HG03521 (cell line): ENCODE results near the gene CAPN14.

Experiments used
- ATAC-seq: cut with Tn5 transposase; IDR thresholded peaks from one replicate; pipeline ENCODE4 v1.9.1; 2021; ENCODE audit warnings: mild to moderate bottlenecking, moderate library complexity; ENCODE audit not compliant: unreplicated experiment

The CAPN14 gene

DNA sequence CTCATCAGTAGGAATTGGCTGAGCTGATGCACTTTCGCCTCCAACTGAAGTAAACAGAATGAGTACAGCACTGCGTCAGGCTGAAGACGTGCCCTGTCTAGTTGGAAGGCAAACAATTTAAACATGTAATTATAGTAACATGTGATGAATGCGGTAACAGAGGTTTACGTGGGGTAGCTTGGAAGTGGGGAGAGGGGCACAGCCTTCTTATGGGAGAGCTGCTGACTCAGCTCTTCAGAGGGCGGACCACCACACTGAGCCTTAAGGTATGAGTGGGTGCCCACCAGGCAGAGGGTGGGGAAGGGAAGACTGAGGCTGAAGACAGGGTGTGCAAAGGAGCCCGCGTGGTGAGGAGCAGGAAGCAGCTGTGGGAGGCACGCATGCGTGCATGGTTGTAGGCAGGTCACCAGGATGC is 10.4 kb upstream of the CAPN14 start:
- ATAC-seq, result no peak

GRCh38 chr2:31227110-31227509 is 9.8 kb upstream of the CAPN14 start:
- no peak for ATAC-seq

- ATAC-seq, result no peak
Observed at GRCh38 chr2:31226266-31226665, 9.0 kb upstream of the CAPN14 start.

GRCh38 chr2:31223749-31224148 is 6.4 kb upstream of the CAPN14 start:
- ATAC-seq, result no peak

GRCh38 chr2:31223026-31223425 is 5.7 kb upstream of the CAPN14 start:
- no peak for ATAC-seq

DNA sequence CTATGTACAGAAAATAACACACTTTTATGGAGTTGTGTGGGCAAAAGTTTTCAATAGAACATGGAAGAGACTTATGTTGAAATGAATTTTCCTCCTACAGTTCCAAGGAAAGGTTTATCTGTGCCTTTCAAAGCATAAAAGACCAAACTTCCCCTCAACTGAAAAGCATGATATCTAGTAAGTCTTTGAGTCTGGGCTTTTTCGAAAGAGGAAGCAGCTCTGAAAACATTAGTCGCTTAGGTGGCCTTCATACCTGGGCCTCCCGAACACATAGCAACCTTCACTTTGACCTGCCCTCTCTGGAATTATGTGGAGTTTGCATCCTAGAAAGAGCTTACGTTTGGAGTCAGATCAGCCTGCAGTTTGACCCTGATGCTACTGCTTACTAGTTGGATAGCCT is 4.8 kb upstream of the CAPN14 start:
- ATAC-seq, result no peak

- ATAC-seq, result no peak
Observed at GRCh38 chr2:31221544-31221943, 4.2 kb upstream of the CAPN14 start.

DNA sequence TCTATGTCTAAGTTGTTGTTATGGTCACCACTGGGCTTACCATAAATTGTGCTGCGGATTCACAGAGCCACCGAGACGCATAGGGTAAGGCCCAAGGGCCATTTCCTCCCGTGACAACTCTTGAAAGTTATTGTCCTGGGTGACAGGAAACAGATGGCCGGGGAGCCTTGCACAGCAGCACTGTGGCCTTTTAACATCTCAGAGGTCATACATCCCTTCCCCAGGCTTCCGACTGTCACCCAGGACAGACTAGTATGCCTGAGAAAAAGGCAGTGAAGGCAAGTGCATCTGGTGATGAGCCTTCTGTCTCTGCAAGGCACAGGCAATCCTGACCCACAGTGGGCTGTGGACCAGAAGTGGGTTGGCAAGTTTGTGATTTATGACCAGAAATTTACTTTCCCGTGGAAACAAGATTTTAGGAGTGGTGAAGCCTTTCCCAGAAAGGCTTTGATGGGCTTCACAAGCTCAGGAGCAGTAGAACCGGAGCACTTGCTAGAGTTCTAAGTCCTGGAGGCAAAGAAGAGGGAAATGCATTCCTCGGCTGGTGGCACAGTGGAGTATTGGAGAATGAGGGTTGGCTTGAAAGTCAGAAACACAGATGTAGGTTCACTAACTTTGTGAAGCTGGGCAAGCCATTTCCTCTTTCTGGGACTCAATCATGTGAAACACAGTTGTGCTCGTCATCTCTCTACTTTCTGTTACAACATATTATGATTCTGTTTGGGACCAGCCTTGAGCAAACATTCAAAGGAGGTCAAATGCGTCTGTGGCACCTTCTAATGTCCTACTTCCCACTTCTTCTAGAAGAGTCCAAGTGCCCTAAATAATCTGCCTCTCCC is 2.0 kb upstream of the CAPN14 start:
- peak; percentile 68 for ATAC-seq

GRCh38 chr2:31216734-31217133 is 581 bp downstream of the CAPN14 start:
- ATAC-seq, result peak; percentile 40

DNA sequence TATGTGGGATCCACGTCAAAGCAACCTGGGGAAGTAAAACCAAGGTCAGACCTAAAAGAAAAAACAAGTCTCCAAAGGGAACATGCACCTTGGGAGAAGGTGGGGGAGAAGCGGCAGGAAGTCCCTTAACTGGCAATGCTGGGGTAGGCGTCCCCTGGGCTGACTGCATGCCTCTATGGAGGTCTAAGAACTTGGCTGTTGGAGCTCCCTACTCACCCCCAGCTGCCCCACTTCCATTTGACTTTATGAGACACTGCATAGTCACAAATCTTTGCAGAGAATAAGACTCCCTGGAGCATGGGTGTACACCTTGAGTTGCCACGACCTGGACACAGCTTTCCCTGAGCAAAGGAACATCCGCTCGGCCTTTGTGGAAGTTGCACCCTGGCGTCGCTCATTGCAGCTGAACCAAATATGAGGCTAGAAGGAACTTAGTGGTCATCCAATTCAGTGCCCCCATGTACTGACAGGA is 2.8 kb downstream of the CAPN14 start:
- no peak for ATAC-seq

GRCh38 chr2:31213601-31214443 is 3.5 kb downstream of the CAPN14 start:
- no peak for ATAC-seq

- no peak for ATAC-seq
Observed at GRCh38 chr2:31212659-31213600, 4.4 kb downstream of the CAPN14 start.

GRCh38 chr2:31208240-31208639 is 9.1 kb downstream of the CAPN14 start:
- ATAC-seq, result no peak

GRCh38 chr2:31207790-31208189 is 9.5 kb downstream of the CAPN14 start:
- no peak for ATAC-seq

DNA sequence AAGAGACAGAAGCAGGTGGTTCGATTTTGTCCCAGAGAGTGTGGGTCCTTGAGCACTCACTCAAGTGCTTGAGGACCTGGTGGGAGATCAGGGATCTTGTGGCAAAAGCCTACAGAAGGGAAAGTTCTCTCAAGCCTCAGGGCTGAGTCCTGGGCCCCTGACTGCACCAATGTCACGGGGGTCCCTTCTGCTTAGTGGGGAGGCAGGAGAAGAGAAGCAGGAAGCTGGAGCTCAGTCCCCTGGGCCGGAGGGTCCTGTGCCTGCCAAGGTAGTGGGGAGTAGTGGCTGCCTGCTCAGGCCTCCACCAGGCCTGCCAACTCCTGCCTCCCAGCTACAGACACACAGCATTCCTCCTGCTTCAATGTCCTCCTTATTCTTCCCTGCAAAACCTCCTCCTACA is 11.7 kb downstream of the CAPN14 start:
- no peak for ATAC-seq

DNA sequence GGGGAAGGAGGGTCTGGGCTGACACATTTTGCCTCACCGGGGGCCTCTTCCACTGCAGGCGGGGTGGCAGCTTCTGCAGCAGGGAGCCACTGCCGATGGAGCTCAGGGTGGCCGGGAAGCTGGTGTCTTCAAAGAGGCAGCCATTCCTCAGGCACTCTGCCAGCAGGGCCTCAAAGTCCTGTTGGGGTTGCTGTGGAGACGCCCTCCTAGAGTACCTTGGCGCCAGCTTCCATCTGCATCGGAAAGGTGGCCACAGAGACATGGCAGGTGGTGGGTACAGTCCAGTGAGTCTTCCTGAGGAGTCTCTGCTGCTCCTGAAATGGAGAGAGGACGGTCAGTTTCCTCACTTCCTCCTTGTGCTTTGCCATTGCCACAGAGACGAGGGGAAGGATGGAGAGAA is 12.1 kb downstream of the CAPN14 start:
- no peak for ATAC-seq

- no peak for ATAC-seq
Observed at GRCh38 chr2:31204783-31205182, 12.5 kb downstream of the CAPN14 start.

DNA sequence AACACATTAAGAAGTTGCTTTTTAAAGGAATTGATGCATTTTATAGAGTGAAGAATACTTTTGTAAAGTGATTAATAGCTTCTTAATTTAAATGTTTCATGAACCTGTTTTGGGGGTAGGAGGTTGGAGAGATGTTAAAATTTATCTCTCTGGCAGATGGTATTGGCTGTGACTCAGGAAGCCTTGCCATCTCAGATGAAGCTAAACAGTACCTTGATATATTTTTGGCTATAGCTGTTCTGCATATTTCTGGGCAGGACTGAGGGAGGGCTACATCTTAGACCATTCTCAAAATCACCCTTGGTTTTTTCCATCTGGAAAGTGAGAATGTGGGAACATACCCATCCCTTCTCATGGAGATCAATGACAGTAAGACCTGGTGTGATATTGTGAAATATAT is 13.4 kb downstream of the CAPN14 start:
- no peak for ATAC-seq

DNA sequence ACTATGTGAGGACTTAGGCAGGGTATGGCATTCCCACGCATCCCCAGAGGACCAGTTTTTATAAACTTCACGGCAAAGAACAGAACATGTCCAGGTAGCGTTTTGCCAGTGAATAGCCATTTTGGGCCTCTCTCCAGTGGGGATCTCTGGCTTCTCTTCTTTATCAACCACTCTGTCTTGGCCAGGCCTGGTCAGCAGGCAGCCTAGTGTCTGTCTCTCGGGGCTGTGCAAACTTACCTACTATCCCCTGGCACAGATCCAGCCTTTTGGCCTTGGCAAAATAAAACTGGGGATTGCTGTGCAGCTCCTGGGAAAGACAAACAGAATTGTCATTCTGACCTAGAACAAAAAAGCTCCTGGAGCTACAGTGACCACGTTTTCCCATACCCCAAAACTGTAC is 14.5 kb downstream of the CAPN14 start:
- ATAC-seq, result no peak

DNA sequence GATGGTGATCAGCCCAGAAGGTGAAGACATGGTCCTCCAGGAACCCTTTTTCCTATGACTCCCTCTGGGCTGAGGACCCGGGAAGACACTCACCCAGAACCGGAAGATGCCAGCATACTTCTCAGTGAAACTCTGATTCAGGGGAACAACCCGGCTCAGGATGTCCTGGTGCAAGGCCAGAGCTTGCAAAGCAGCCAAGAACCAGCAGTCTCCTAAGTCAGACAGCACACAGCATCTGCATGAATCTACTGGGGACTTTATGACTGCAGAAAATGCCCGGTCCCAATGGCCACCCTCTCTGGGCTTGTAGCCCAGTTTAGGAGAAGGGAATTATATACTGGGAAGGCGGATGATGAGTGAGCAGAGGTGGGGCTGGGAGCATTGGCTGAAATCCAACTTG is 15.3 kb downstream of the CAPN14 start:
- no peak for ATAC-seq

- no peak for ATAC-seq
Observed at GRCh38 chr2:31200972-31201371, 16.3 kb downstream of the CAPN14 start.
